ENCODE data around the gene MRPL39.

The MRPL39 gene

DNA sequence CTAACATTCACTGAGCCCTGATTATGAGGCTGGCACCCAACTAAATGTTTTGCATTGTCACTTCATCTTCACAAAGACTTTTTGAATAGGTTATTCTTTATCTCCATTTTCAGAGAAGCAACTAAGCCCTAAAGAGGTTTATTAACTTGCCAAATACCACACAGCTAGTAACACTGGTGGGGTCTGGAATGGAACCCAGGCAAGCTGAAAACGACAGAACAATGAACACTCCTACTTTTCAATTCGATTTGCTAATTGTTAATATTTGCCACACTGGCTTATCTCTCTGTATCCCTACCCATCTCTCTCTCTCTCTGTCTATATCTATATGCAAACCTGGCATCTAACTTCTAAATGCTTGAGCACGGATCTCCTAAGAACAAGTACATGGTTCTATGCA is 40.6 kb downstream of the MRPL39 start:
- DNase-seq, result no peak

GRCh38 chr21:25565272-25566211 is 41.7 kb downstream of the MRPL39 start:
- DNase-seq, result no peak

DNA sequence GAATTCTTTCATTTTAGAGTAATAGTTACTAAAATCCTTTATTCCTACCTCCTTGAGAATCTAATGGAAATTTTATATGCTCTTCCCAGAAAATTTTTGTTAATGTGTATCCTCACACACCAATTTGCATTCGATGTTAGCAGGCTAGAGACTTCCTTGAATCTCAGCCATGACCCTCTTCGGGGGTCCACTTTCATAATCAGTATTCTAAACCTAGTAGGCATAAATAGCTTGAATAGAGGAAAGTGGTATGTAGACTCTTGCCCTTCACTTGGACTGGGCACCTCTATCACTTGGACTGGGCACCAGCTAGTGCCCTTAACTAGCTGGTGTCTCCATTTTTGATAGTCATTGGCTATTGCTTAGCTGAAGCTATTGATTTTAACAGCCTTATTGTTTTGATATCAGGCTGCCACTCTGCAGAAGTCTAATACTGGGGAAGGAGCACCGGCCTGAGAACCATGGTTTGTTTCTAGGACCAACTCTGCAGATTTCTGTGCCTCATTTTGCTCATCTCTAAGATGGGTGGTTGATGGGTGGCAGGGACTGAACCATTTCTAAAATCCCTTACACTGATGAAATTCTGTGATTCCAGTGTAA is 42.8 kb downstream of the MRPL39 start:
- no peak for DNase-seq

DNA sequence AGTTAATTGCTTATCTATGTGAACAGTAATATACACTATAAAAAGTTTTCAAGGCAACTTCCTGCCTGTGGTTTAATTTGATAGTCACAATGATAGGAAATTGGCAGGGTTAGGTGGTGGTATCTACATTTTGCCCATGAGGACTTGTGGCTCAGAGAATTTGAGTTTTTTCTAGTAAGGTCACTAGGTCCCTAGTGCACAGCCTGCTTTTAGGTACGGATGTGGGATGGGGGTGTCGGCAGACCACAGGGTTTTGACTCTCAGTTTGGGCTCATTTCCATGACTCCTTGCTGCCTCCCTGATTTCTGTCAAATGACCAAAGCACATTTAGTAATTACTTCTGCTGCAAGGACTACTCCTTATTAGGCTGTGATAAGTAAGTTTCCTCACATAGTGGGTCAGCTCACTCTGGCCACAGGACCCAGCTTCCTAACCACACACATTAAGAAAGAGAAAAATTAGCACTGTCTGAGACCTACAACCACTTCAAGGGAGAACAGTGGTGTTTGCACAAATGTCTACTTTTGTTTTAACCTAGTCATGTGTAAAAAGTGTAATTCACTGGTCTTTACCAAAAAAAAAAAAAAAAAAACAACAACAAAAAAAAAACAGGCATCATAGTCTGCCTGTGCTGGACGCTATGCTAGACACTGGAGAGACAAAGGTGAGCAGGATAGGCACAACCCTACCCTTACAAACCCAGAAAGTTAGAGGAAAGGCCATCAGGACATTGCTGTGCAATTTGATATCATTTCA is 43.7 kb downstream of the MRPL39 start:
- no peak for DNase-seq

- no peak for DNase-seq
Measured at GRCh38 chr21:25562660-25563059, 44.6 kb downstream of the MRPL39 start.

GRCh38 chr21:25561668-25562641 is 45.3 kb downstream of the MRPL39 start:
- DNase-seq, result peak; percentile 68

- no peak for DNase-seq
Measured at GRCh38 chr21:25560891-25561290, 46.4 kb downstream of the MRPL39 start.

DNA sequence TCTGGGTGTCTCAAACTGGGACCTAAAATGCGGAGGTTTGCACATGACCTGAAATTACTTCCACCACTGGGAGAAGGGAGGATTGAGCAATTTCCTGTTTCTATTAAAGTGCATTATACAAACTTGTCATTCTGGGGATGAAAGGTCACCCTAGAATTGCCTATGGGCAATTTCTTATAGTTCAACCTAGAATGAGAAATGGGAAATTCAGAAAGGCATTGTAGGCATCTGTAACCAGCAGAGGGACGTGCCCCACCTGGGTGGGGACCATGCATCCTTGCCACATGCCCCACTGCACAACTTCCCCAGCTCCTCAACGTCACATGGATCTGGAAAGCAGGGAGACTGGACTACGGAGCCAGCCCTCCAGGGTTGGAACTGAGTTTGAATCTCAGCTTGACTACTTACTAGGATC is 47.0 kb downstream of the MRPL39 start:
- DNase-seq, result no peak

DNA sequence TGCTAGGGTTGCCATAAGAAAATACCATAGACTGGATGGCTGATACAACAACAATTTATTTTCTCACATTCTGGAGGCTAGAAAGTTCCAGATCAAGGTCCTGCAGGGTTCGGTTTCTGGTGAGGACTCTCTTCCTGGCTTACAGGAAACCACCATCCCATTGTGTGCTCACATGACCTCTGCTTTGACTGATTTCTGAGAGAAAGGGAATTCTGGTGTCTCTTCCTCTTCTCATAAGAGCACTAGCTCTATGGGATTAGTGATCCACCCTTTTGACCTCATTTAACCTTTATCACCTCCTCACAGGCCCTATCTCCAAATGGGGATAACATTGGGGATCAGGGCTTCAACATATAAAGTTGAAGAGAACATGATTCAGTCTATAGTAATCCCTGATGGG is 47.5 kb downstream of the MRPL39 start:
- DNase-seq, result no peak

DNA sequence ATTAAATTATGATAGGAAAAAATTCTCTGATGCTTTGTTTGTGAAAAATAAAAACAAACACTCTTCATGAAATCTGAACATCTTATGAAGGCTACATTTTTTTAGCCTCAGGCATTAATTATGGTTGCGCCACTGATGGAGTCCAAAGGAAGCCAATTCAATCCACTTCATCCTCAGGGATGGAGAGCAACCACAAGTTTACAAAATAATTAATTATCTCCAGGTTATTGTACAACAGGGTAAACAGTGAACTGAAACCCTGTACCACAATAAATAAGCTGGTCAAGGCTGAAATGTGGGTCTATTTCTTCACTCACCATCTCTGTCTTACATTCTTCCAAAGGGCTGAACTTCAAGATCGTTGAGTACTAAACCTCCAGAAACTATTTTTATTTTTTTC is 49.2 kb downstream of the MRPL39 start:
- DNase-seq, result no peak

DNA sequence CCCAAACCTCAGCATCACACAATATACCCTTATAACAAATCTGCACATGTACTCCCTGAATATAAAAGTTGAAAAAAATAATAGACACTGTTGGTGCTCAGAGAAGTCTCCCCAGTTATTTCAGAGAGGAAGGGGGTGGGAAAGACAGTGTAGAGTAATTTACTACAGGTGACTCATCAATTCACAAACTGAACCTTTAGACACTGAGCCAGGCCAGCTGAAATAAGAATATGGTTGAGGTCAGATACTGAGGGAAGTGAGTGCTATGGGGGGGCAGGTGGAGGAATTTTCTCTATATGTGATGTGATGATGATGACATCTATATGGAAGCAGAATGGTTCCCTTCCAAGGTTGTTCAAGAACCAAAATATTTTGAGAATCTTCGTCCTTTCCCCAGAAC is 50.1 kb downstream of the MRPL39 start:
- DNase-seq, result no peak

DNA sequence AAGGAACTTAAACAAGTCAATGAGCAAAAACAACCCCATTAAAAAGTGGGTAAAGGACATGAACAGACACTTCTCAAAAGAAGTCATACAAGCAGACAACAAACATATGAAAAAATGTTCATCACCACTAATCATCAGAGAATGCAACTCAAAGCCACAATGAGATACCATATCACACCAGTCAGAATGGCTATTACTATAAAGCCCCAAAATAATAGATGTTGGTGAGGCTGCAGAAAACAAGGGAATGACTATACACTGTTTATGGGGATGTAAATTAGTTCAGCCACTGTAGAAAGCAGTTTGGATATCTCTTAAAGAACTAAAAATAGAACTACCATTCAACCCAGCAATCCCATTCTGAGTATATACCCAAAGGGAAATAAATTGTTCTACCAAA is 51.2 kb downstream of the MRPL39 start:
- DNase-seq, result no peak

DNA sequence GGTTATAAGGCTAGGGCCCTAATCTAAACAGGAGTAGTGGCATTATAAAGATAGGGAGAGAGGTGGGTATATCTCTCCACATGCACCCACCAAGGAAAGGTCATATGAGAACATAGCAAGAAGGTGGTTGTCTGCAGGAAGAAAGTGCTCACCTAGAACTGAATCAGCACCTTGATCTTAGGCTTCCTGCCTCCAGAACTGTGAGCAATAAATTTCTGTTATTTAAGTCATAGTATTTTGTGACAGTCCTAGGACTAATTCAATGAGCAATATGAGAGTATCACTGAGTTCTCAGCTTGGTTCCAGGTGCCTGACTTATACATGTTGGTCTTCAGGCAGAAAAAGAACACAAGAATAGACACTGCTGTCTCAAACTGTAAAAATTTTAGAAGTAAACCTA is 51.8 kb downstream of the MRPL39 start:
- DNase-seq, result no peak

- DNase-seq, result no peak
Measured at GRCh38 chr21:25552856-25553255, 54.4 kb downstream of the MRPL39 start.

GRCh38 chr21:25551569-25551968 is 55.7 kb downstream of the MRPL39 start:
- no peak for DNase-seq

GRCh38 chr21:25550352-25551120 is 56.7 kb downstream of the MRPL39 start:
- DNase-seq, result no peak

DNA sequence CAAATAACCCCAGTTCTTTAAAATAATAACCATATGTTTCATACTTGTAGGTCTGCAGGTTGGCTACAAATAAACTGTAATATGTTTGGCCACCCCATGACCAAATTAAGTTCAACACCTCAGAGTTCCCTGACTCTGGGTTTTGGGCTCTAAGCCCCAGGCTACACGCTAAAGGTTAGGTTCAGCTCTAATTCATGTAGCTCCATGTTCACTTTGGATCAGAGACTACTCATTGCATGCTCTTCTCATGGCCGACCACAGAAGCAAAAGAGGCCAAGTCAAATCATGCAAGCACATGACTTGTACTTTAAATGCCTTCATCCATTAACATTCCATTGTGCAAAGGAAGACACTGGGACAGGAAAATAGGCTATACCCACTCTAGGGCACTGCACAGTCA is 66.2 kb downstream of the MRPL39 start:
- DNase-seq, result no peak

- DNase-seq, result no peak
Measured at GRCh38 chr21:25539606-25540005, 67.7 kb downstream of the MRPL39 start.

DNA sequence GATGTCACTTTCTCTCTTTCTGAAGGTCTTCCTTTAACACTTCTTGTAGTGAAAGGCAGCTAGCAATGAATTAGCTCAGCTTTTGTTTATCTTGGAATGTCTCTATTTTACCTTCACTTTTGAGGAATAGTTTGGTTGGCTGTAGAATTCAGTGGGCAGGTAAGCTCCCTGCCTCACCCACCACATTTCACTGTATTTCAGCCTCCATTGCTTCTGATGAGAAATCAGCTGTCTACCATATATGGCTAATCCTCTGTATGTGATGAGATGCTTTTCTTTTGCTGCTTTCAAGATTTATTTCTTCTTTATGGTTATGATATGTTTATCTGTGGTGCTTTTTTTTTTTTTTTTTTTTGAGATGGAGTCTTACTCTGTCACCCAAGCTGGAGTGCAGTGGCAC is 70.1 kb downstream of the MRPL39 start:
- no peak for DNase-seq

DNA sequence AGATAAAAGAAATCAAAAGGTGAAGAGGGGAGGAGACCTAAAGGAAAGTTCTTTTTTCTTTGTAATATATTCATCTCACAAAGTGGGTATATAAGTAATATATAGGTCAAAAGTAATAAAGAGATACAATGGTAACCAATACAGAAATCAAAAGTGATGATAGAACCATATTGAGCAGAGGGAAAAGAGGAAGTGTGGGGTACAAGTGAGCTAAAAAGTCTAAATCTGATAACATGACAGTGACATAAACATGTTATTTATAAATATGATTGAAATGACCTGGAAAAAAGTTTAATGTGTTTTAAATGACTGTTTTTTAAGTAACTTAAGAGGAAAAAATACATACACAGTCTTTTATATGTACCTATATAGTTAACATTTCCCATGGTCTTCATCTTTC is 70.5 kb downstream of the MRPL39 start:
- no peak for DNase-seq

GRCh38 chr21:25535849-25536248 is 71.4 kb downstream of the MRPL39 start:
- DNase-seq, result no peak

Data from kidney glomerular epithelial cell (primary cell).